Neural progenitor cell (in vitro differentiated cells): Measurements from ENCODE around the gene SYNM. TPM values are rescaled to one million over a fixed set of nuclear protein-coding genes. Genes with fewer than 3 reads are reported as not detected.

Experiments
- DNase-seq: peaks from one replicate; pipeline ENCODE4 v3.0.0-alpha.2; 2016; ENCODE audit warnings: low spot score
- H2AFZ ChIP-seq: fragments of 200-600 bp; sonication (generic); replicated peaks from 2 replicates; pipeline ENCODE4 v1.6.1; 2016; ENCODE audit warnings: antibody characterized with exemption
- H3F3A ChIP-seq: fragments of 200-600 bp; sonication (generic); 2 replicates; pipeline ENCODE4 v1.6.1; 2016; ENCODE audit warnings: antibody characterized with exemption, low read depth
- H3K27ac ChIP-seq: fragments of 200-600 bp; sonication (generic); 2 replicates; pipeline ENCODE4 v1.5.1; 2016; ENCODE audit warnings: mild to moderate bottlenecking
- H3K27me3 ChIP-seq: fragments of 200-600 bp; sonication (generic); 2 replicates; pipeline ENCODE4 v1.6.1; 2016; ENCODE audit warnings: mild to moderate bottlenecking, moderate library complexity
- H3K36me3 ChIP-seq: fragments of 200-600 bp; sonication (generic); 2 replicates; pipeline ENCODE4 v1.5.1; 2016
- H3K4me1 ChIP-seq: fragments of 200-600 bp; sonication (generic); 2 replicates; pipeline ENCODE4 v1.6.1; 2016; ENCODE audit warnings: mixed run types
- H3K4me2 ChIP-seq: fragments of 200-600 bp; sonication (generic); 2 replicates; pipeline ENCODE4 v1.6.1; 2016
- H3K4me3 ChIP-seq: fragments of 200-600 bp; sonication (generic); 2 replicates; pipeline ENCODE4 v1.5.1; 2016
- H3K79me2 ChIP-seq: fragments of 200-600 bp; sonication (generic); 2 replicates; pipeline ENCODE4 v1.6.1; 2016; ENCODE audit warnings: low read depth
- H3K9ac ChIP-seq: fragments of 200-600 bp; sonication (generic); 2 replicates; pipeline ENCODE4 v1.6.1; 2016
- H3K9me3 ChIP-seq: fragments of 200-600 bp; sonication (generic); 2 replicates; pipeline ENCODE4 v1.5.1; 2016; ENCODE audit warnings: low read depth
- H4K20me1 ChIP-seq: fragments of 200-600 bp; sonication (generic); 2 replicates; pipeline ENCODE4 v1.6.1; 2016; ENCODE audit warnings: low read depth
- H3K27ac Mint-ChIP-seq: 3 replicates; pipeline ENCODE4 v1.8.0; 2021; ENCODE audit warnings: mixed read lengths
- H3K27me3 Mint-ChIP-seq: 2 replicates; pipeline ENCODE4 v1.8.0; 2022; ENCODE audit warnings: low read depth, mild to moderate bottlenecking, inconsistent platforms, moderate library complexity, mixed read lengths; ENCODE audit not compliant: insufficient read depth
- H3K36me3 Mint-ChIP-seq: 3 replicates; pipeline ENCODE4 v1.8.0; 2021; ENCODE audit warnings: mixed read lengths
- H3K4me1 Mint-ChIP-seq: 3 replicates; pipeline ENCODE4 v1.8.0; 2021; ENCODE audit warnings: mixed read lengths
- H3K4me3 Mint-ChIP-seq: 3 replicates; pipeline ENCODE4 v1.8.0; 2021; ENCODE audit warnings: mild to moderate bottlenecking, moderate library complexity, mixed read lengths
- H3K9me3 Mint-ChIP-seq: 3 replicates; pipeline ENCODE4 v1.8.0; 2020; ENCODE audit warnings: mixed read lengths
- CTCF ChIP-seq: fragments of 200-600 bp; sonication (generic); IDR thresholded peaks from 2 replicates; pipeline ENCODE4 v1.5.1; 2017; ENCODE audit warnings: antibody characterized with exemption, mild to moderate bottlenecking
- EZH2 ChIP-seq: fragments of 200-600 bp; sonication (generic); IDR thresholded peaks from 2 replicates; pipeline ENCODE4 v1.6.1; 2017; ENCODE audit warnings: antibody characterized with exemption, mild to moderate bottlenecking, moderate library complexity
- EZH2phosphoT487 ChIP-seq: fragments of 200-600 bp; sonication (generic); IDR thresholded peaks from 2 replicates; pipeline ENCODE4 v1.6.1; 2017; ENCODE audit warnings: antibody characterized with exemption
- total RNA-seq: library from RNA; depleted of rRNA; stranded (reverse); fragments of >200 nt; gene quantifications from 2 replicates; pipeline ENCODE4 v1.2.3, GENCODE V29; 2015; ENCODE audit warnings: low replicate concordance

Gene SYNM
- total RNA-seq, 1 donor from 2014 or later: 0.97 TPM

- TF ChIP-seq EZH2: no peak
- no peak for TF ChIP-seq CTCF
- no peak for TF ChIP-seq EZH2phosphoT487
- Histone ChIP-seq H2AFZ (no peak overlapping the region), H3K27me3 (peaks cover 79% of the 10 kb centered on the region), H3K9ac (no peak overlapping the region), H3K4me3 (no peak overlapping the region), H3K4me2 (no peak overlapping the region), H3K79me2 (no peaks in the 10 kb centered on the region), H3K27ac (no peak overlapping the region), H3F3A (peaks cover 12% of the 10 kb centered on the region), H4K20me1 (peaks cover 8% of the 10 kb centered on the region), H3K4me1 (peaks cover 10% of the 10 kb centered on the region), H3K36me3 (no peaks in the 10 kb centered on the region), H3K9me3 (no peaks in the 10 kb centered on the region)
- H3K27ac Mint-ChIP-seq: no peak overlapping the region
- no peak for DNase-seq
- no peak overlapping the region for H3K4me3 Mint-ChIP-seq
- peaks cover 10% of the 10 kb centered on the region for H3K27me3 Mint-ChIP-seq
- no peaks in the 10 kb centered on the region for H3K9me3 Mint-ChIP-seq
- H3K4me1 Mint-ChIP-seq: peaks cover 16% of the 10 kb centered on the region
- no peaks in the 10 kb centered on the region for H3K36me3 Mint-ChIP-seq
Measured at GRCh38 chr15:99098991-99099390, 5.9 kb upstream of the SYNM start.

GRCh38 chr15:99099661-99100060 lies 5.2 kb upstream of the SYNM start:
- Histone ChIP-seq H4K20me1 (peaks cover 8% of the 10 kb centered on the region), H3K4me2 (no peak overlapping the region), H3K9ac (no peak overlapping the region), H3K27me3 (peaks cover 82% of the 10 kb centered on the region), H3F3A (peaks cover 12% of the 10 kb centered on the region), H3K79me2 (no peaks in the 10 kb centered on the region), H3K27ac (no peak overlapping the region), H3K9me3 (no peaks in the 10 kb centered on the region), H3K4me1 (peaks cover 10% of the 10 kb centered on the region), H2AFZ (no peak overlapping the region), H3K4me3 (no peak overlapping the region), H3K36me3 (no peaks in the 10 kb centered on the region)
- no peak for DNase-seq
- Mint-ChIP-seq H3K9me3 (no peaks in the 10 kb centered on the region), H3K4me1 (peaks cover 16% of the 10 kb centered on the region), H3K36me3 (no peaks in the 10 kb centered on the region), H3K4me3 (peak overlapping the region; percentile 75), H3K27ac (no peak overlapping the region), H3K27me3 (peaks cover 12% of the 10 kb centered on the region)
- TF ChIP-seq CTCF (no peak), EZH2 (no peak), EZH2phosphoT487 (no peak)

DNA sequence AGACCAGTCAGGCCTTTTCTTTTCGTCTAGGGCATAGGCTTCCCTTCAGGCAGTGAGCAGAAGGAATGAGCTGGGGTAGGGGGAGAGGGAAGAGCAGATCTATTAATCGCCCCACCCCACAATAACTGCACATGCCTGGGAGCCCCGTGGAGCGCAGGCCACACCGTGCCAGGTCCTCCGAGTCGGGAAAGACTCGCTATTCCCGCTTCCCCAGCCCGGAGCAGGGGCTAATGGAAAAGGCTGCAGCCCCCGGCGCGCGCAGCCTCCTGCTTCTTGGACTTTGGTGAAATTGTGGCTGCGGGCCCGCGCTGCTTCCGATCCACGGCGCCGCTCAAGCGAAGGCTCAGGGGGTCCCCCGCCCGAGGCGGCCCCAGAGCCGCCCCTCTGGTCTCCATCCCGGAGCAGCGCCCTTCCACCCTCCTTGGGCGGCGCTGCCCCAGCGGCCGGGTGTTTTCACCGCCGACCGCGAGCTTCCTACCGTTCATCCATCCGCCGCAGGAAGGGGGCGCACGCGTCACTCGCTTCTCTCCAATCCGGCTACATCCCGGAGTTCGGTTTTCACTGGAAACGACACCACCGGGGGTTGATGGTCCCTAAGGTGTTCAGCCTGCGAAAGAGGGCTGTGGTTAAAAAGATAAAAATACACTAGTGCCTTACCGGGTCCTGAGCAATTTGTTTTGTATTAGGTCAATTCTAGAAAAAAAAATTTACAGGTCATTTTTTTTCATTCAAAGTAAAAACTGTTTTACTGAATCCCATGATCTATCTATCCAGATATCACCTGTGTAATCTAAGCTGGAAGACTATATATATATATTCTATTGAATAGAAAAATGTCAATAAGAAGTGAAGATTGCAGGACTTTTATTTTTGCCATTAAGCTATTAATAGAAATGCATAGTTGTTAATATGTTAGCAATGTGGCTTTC lies 4.4 kb upstream of the SYNM start:
- peak; percentile 85 for TF ChIP-seq CTCF
- TF ChIP-seq EZH2: peak; percentile 66
- peak; percentile 60 for TF ChIP-seq EZH2phosphoT487
- Histone ChIP-seq H2AFZ (peak overlapping the region; percentile 87), H3F3A (peaks cover 8% of the 10 kb centered on the region), H3K4me2 (peak overlapping the region; percentile 79), H4K20me1 (peaks cover 8% of the 10 kb centered on the region), H3K27me3 (peaks cover 90% of the 10 kb centered on the region), H3K27ac (no peak overlapping the region), H3K79me2 (no peaks in the 10 kb centered on the region), H3K4me1 (peaks cover 6% of the 10 kb centered on the region), H3K36me3 (no peaks in the 10 kb centered on the region), H3K4me3 (peak overlapping the region; percentile 50), H3K9me3 (no peaks in the 10 kb centered on the region), H3K9ac (no peak overlapping the region)
- peaks cover 14% of the 10 kb centered on the region for H3K27me3 Mint-ChIP-seq
- H3K4me3 Mint-ChIP-seq: peak overlapping the region; percentile 78
- H3K9me3 Mint-ChIP-seq: no peaks in the 10 kb centered on the region
- H3K36me3 Mint-ChIP-seq: no peaks in the 10 kb centered on the region
- H3K4me1 Mint-ChIP-seq: peaks cover 13% of the 10 kb centered on the region
- no peak overlapping the region for H3K27ac Mint-ChIP-seq
- DNase-seq: peak; percentile 90
